GM18861 (cell line): ENCODE measurements around the gene SIK2.

Source experiments
- ATAC-seq: cut with Tn5 transposase; IDR thresholded peaks from one replicate; pipeline ENCODE4 v1.9.1; 2021; ENCODE audit not compliant: unreplicated experiment

The SIK2 gene

DNA sequence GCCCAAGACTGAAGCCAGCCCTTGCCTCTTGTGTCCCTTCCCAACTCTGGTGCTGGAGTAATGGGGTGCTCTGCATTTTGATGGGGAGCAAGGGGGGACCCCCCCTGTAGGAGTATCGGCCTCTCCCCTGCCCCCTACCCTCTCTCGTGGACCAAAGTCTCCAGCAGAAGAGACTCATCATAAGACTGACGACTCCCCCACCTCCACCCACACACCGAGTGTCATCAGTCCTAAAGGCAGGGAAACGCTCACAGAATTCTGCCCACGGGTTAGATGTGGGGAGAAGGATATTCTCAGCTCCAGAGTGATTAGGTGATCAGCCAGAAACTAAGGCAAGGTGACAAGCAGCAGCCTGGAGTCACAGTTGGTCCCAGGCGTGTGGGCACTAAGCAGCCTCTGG lies 125.2 kb downstream of the SIK2 start:
- ATAC-seq = no peak

DNA sequence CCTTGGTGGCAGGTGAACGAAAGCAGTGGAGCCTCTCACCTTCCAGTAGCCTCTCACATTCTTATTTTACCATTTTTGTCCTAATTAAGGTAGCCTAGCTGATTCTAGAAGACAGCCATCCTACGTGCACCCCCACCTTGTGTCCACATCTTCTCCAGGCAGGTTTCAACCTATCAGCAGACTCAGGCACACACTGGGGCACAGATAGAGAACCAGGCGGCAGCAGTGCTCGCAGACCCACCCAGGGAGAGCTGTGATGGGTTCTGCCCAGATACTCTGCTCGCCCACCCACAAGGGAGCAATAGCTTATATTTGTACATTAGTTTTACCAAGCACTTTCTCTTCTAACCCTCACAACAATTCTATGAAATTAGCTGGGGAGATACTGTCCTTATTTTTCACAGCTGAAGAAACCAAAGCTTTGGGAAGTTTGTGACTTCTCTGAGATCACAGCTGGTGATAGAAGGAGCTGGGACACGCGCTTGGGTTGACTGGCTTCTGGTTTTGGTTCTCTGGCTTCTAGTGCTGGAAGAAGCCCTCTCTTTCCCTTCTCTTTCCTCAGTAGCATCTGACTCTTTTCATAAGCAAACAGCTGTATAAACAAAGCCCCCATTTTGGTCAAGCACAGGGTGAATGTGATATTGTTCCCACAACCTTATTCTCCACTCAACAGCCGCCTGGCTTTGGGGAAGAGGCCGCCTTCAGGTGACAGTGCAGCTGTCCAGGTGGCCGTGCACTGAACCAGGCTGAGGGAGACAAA lies 127.0 kb downstream of the SIK2 start:
- no peak for ATAC-seq

DNA sequence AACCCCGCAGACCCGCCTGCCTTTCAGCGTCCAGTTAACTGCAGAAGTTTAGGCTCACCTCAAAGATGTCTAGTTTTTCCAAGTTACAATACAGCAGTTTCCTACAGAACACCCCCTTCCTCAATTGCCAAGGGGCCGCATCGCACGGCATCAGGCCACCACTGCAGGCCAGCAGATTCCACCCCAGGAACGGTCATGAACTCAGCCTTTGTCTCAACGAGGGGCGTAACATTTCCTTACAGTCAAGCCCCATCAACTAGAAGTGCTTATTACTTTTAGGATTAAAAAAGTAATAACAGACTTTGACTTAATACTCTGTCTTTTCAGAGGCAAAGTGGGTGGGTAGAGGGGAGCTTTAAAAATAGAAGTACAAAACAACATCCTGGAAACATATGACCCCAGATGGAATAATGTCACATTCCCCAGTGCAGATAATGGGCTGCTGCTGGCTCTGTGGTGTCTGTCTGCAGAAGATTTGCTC lies 127.6 kb downstream of the SIK2 start:
- no peak for ATAC-seq

DNA sequence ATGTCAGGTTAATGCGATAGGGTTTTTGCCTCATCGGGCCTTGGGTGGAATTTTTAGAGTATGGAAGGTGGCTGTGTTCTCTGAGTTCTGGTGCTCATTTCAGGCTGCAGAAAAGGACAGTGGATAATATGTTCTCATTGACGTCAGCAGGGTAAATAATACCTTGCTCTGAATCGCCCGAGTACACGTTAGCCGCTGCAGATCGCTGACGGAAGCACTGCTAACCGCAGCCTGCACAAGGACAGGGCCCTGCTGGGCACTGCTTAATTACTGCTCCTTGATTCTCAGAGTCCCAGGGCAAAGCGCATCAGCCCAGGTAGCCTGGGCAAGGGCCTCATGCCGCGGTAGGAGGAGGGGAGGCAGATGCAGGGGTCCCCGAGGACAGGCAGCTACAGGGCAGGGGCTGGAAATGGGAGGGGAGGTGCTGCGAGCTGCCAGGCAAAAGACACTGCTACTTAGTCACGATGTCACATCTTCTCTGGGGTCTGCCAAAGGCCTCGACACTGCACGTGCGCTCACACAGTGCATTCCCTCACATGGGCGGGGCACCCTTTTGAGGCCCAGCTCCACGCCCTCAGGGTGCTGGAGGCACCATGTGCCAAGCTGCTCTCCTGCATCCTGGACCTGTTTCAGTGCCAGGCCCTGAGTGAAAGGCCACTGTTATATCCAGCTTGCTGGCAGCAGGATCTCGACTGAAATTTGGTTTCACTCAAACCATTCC lies 128.8 kb downstream of the SIK2 start:
- ATAC-seq = no peak

DNA sequence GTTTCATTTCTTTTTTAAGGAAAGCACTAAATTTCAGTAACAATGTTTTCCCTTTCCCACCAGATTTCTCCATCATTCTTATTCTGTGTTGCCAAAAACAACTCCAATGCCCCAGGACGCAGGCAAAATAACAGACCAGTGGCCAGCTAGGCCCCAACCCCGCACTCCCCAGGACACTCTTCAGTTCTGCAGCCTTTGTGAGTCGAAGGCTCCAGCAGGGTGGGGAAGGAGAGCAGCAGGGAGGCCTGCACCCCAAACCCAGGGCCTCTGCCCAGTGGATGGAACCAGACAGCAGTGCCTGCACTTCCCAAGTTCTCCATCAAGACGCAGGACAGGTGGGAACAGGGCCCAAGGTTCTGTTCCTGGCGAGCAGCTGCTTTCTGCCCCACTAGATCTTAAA lies 129.6 kb downstream of the SIK2 start:
- ATAC-seq = no peak

DNA sequence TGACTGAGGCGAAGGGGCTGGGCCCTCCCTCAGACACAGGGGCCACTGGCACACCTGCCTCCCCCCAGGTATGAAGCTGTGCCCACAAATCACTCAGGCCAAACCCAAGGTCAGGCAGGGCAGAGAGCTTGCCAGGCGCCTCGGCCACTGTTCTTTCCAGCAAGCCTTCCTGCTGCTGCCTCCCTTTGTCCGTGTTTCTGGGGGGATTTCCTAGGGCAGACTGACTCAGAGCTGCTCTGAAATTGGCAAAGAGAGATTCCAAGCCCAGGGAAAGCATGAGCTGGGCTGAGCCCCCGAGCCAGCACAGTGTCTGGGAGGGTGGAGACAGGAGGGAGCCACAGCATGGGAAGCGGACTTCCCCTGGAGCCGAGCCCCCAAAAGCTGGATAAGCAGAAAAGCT lies 130.8 kb downstream of the SIK2 start:
- ATAC-seq = no peak

DNA sequence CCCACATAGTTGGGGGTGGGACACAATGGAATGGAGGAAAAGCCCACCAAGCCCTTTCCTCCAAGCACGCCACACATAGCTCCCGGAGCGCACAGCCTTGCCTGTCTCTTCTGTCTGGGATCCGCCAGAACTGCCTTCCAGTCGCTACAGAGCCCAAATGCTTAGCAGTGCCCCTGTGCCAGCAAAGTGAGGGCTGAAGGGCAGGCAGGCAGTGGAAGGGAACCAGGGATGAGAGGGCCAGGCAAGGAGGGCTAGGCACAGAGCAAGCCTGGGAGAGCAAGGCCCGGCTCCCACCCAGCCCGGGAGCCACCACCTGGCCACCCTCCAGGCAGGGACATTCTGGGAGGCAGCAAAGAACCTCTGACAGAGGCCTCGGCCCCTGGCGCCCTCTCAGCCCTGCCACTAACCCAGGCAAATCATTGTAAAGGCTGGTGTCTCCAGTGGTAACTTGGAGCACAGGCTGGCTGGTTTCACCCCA lies 131.4 kb downstream of the SIK2 start:
- no peak for ATAC-seq

DNA sequence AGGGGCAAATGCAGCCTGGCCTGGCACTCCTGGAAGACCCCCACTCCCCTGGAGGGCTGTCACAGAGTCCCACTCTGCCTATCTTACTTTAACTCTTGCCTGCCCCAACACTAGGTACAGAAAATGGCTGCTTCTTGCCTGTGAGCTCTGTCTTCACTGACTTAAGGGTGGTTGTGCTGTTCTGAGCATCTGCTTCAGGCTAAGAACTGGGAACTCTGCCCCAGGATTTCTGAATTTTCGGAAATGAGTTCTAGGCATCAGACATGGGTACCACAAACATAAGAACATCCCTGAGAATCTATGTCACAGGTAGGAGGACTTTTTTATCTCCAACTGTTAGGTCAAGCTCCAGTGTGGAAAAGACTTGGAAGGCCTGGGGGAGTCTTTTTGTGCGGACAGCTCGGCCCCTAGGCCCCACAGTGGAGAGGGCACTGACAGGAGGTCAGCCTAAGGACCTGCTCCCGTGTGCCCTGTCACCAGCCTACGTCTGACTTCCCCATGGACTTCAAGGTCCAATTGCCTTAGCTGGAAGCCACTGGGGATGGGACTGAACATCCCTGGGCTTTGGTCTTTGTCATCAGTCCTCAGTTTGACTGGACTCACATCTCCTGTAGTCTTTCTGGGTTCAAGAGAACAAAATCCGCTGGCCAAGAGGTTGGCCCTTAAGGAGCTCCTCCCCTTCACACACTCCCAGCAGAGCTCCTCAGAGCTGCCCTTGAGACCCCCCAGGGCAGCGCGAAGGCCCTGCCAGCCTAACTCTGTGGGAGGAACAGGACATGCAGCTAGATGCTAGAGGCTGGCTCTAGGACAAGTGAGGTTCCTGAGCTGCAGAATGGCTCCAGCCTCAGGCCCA lies 132.1 kb downstream of the SIK2 start:
- ATAC-seq = no peak

DNA sequence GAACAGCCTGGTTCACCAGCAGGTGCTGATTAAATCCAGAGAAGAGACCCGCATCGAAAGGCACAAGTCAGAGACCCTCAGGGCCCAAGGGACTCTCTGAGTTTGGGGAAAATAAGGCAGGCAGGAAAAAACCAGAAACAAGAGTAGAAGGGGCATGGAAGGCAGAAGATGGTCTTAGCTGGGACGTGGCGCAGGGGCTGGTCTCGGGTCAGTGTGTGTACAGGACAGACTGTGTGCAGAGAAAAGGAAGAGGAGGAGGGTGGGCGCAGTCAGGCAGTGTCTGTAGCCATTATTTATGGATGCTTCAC lies 132.7 kb downstream of the SIK2 start:
- ATAC-seq = no peak

DNA sequence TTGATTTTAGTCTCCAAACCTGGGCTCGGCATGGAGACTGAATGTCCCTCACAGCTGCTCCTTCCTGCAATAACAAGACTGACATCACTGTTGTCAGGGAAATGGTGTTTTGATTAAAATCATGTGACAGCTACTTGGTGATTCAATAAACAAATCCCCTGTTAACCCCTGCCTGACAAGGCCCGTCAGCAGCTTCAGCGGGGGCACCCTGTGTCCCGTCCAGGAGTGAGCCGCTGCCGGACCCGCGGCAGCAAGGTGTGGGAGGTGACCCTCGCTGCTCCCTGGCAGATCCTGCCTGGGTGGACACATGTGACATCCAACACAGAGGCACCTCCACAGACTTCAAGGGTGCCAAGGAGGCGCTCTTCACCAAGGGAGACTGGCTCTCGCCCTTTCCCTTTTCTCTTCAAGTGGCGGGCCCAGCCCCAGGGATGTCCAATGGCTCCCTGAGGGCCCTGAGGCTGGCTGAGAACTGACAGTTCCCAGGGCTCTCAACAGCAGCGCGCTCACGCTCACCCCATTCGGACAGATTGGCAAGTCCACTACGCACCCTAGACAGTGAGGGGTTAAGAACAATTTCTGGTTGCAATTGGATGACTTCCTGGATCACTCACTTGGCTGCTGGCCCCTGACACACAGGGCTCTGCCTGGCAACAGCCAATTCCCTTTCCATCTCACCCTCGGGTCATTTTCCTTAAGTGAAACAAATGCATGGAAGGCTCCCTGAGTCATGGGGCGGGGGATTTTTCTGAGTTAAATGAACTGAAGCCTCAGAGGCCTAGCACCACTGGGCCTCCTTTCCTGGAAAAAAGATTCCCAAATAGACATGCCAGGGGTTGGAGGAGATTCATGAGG lies 133.2 kb downstream of the SIK2 start:
- no peak for ATAC-seq

DNA sequence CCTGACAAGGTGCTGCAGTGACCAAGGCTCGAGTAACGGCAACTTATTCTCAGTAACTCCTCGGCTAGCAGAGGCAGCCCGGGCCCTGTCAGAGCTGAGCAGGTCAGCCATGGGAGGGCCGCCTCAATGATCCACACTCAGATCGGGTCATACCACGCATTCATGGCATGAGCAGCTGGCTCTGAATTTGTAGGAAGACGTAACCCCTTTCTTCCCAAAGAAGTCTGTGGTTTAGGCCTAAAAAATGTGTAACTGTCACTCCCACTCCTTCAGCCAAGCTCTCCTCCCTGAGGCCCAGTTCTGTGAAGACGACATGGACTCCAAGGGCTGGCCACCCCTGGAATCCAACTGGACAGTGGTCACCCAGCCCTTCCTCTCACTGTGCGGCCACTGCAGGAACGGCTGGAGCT lies 133.9 kb downstream of the SIK2 start:
- no peak for ATAC-seq

DNA sequence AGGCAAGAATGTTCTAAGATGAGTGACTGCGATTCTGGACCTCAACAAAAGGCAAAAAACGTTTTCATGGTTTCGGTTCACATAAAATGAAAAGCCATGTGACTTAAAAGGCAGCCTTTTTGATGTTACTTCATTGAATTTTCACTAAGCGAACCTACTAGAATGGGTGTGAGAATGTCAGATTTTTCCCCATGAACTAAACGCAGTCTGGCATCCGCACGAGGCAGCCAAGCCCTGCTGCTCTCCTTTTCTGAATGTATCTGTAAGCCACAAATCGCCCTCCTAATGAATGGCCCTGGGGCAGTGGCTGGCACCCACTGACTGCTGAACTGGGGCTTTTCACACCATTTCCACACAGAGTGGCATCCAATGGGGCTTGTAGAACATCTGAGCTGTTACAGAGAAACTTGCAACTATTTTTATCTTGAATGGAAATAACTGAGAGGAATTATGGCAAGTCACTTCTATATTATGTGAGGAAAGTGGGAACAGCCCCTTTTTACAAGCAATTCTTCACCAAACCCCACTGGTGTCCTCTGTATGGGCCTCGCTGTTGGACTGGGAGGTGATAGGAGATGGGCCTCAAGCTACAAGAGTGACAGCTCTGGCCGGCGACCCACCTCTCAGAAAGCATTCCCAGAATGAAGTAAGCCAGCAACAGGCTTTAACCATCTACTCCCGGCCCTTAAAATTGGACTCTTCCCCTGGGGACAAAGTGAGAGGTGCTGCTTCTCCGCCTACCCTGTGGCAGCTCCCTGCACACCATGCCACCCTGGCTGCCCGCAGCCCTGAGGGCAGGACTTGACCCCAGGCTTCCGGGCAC lies 134.6 kb downstream of the SIK2 start:
- no peak for ATAC-seq

DNA sequence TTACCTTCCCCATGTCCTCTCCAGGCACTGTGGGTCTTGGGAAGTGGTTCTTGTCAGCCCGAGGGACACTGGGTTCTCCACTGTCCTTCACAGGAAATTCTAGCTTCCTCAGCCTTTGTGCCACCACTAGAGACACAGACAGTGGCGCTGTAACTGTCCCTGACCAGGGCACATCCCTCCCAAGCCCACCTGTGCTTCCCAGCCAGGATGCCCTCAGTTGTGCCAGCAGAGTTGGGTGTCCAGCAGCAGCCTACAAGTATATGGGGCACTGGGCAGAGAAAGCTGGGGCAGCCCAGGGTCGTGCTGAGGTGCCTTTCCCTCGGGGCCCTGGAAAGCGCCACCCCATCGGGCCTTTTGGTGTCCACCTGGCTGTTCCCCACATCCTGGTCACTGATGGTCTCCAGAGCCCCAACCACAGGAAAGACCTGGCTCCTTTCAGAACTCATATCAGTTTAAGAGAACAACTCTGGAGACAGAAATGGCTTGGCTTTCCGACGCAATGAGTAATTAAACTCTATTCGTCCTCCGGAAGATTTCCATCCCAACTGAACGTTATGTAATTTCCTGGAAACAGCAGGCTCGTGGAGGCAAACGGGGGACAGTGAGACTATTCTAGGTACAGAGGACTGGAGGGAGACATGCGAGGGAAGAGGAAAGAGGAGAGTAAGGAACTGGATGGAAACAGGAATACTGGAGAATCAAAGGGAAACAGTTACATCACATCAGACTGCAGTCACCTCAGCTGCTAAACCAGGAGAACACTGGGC lies 135.4 kb downstream of the SIK2 start:
- no peak for ATAC-seq

DNA sequence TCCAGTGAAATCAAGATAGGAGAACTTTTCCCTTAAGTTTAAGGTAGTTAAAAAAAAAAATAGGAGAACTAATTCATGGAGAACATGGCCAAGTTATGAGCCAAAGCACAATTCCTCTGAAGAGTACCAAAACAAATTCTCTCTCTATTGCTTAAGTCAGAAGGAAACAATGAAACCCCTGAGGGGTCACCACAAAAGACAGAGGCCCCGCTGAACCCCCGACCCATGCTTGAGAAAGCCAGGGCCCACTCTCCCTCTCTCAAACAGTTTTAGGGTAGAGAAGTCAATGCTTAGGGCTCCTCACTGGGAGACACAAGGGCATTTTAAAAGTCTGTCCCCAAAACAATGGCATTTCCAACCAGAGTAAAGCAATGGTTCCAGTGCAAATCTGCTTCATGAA lies 137.1 kb downstream of the SIK2 start:
- ATAC-seq = no peak

DNA sequence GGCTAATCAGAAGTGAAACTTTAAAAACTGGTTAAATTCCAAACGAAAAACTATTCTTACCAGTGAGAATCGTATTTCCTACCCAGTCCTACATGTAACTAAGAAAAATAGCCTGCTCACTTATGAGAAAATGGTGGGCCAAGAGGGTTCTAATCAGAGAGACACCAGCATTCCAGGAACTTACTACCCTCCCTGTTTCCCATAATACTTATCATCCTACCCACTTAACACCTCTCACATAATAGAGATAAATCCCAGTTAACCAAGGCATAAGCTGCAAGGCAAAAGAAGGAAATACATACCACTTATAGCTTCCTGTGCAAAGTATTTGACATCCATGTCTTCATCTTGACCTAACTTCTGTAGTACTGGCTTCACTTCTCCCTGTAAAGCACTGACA lies 139.5 kb downstream of the SIK2 start:
- ATAC-seq = no peak

DNA sequence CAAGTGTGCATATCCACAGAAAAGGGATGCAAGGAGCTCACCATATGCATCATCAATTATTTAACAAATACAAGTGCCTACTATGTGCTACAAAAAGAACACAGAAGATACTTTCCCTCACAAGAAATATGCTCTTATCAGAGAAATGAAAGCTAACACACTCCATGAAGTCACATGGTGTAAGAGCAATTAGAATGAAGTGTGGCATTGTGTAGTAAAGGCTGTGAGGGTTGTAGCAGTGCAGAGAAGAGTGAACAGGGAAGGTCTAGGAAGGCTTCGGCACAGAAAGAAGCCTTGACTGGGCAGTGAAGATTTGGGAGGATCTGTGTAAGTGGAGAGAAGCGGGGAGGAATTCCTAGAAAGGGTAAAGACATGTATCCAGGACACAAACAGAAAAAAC lies 141.5 kb downstream of the SIK2 start:
- ATAC-seq = no peak

DNA sequence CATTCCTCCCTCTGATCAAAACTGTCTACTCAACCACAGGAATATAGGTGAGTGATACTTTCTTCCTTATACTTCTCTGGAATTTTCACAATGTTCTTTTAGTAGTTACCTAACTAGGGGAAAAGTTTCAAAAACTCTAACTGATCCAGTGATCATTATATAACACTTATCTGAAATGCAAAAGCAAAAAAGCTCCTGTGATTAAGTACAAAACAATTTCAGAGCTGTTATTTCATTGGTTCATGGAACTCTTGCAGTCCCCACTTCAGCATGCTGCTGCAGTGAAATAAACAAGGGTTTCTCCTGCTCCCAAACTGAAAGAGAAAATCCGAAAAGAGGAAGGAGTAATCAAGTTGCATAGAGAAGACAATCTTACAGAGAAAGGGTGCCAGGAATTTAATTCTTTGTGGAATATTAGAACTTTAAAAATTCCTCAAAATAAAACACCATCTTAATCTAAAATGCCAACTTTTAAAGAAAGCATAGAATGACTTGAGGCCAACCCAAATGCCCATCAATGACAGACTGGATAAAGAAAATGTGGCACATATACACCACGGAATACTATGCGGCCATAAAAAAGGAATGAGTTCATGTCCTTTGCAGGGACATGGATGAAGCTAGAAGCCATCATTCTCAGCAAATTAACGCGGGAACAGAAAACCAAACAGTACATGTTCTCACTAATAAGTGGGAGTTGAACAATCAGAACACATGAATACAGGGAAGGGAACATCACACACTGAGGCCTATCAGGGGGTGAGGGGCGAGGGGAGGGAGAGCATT lies 143.7 kb downstream of the SIK2 start:
- ATAC-seq = no peak

DNA sequence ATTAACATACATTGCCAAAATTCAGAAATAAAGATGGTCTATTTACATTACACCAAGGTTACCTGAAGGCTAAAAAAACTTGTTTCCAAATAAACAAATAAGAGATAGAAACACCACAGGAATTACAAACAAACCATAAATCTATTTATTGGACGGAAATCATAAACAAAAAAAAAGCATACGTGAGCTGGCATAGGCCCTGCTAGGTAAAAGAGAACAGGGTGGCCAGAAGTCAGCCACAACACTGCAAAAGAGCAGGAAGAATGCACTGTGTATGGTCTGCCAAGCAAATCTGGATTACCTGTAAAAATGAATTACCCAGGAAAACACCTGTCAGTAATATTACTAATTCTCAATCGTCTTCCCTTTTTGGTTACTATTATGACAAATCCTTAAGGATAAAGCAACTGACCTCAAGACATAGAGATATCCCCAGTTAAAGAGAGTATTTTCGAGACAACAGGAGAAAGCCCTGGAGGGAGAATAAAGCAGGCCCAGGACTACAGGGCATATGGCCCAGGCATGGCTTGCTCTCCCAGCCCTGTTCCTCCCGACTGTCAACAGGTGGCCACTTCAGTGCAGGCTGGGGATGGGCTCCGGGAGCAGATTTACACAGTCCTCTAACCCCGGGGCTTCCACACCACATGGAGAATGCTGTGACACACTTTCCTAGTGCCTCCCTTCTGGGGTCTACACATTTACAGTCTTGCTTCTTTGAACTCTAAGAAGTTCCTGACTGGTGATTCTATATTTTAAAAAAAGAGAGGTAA lies 146.0 kb downstream of the SIK2 start:
- ATAC-seq = no peak
